Measurements from ENCODE around the gene TBX5.

Gene TBX5

GRCh38 chr12:114405519-114406271 is at the start of gene TBX5:
Gene TBX5 (minus strand): TSS chr12:114406144. CDS start chr12:114403898, 2,246 bp downstream.
- DNase-seq (ENCODE audit: low read depth in 2 of 2) = no peak

- no peak for DNase-seq (ENCODE audit: low read depth in 2 of 2)
These were observed 45.7 kb upstream of the TBX5 start for GRCh38 chr12:114451657-114452056.

- DNase-seq (ENCODE audit: low read depth in 2 of 2) = no peak
These were observed 44.8 kb upstream of the TBX5 start for GRCh38 chr12:114450515-114451300.

GRCh38 chr12:114450019-114450418 is 44.1 kb upstream of the TBX5 start:
- DNase-seq (ENCODE audit: low read depth in 2 of 2) = no peak

- no peak for DNase-seq (ENCODE audit: low read depth in 2 of 2)
These were observed 42.6 kb upstream of the TBX5 start for GRCh38 chr12:114448618-114448933.

GRCh38 chr12:114447799-114448617 is 42.1 kb upstream of the TBX5 start:
- no peak for DNase-seq (ENCODE audit: low read depth in 2 of 2)

GRCh38 chr12:114447274-114447716 is 41.4 kb upstream of the TBX5 start:
- no peak for DNase-seq (ENCODE audit: low read depth in 2 of 2)

GRCh38 chr12:114445401-114446323 is 39.7 kb upstream of the TBX5 start:
- no peak for DNase-seq (ENCODE audit: low read depth in 2 of 2)

GRCh38 chr12:114444422-114445279 is 38.7 kb upstream of the TBX5 start:
- no peak for DNase-seq (ENCODE audit: low read depth in 2 of 2)

- DNase-seq (ENCODE audit: low read depth in 2 of 2) = no peak
These were observed 37.9 kb upstream of the TBX5 start for GRCh38 chr12:114443607-114444421.

- no peak for DNase-seq (ENCODE audit: low read depth in 2 of 2)
These were observed 36.6 kb upstream of the TBX5 start for GRCh38 chr12:114442578-114442977.

GRCh38 chr12:114441545-114441944 is 35.6 kb upstream of the TBX5 start:
- no peak for DNase-seq (ENCODE audit: low read depth in 2 of 2)

GRCh38 chr12:114441039-114441383 is 35.1 kb upstream of the TBX5 start:
- no peak for DNase-seq (ENCODE audit: low read depth in 2 of 2)

GRCh38 chr12:114440270-114441038 is 34.5 kb upstream of the TBX5 start:
- no peak for DNase-seq (ENCODE audit: low read depth in 2 of 2)

GRCh38 chr12:114439817-114440216 is 33.9 kb upstream of the TBX5 start:
- DNase-seq (ENCODE audit: low read depth in 2 of 2) = no peak

- DNase-seq (ENCODE audit: low read depth in 2 of 2) = no peak
These were observed 33.3 kb upstream of the TBX5 start for GRCh38 chr12:114439261-114439683.

GRCh38 chr12:114438635-114439256 is 32.8 kb upstream of the TBX5 start:
- no peak for DNase-seq (ENCODE audit: low read depth in 2 of 2)

- no peak for DNase-seq (ENCODE audit: low read depth in 2 of 2)
These were observed 28.4 kb upstream of the TBX5 start for GRCh38 chr12:114434341-114434740.

Data from stimulated activated CD8-positive, alpha-beta memory T cell treated with anti-CD3 and anti-CD28 coated beads, Interleukin-2, amount 100 ng/mL, for 48 hours (primary cell).